ENCODE results near the gene GPR78.

Gene GPR78

DNA sequence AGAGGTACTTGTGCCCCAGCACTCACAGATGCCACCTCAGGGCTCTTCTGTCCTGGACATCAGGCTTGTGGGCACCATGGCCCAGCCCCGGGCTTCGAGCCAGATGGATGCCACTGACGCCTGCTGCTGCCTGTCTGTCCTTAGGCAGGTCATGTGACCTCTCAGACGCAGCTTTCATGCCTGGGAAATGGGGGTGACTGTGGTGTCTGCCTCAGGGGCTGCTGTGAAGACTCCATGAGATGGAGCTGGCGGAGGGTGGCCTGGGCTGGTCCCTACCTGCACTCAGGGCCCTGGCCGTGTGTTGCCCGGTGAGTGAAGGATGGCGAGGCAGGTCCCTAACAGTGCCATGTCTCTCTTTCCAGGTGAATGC is 18.9 kb downstream of the GPR78 start:
- no peaks in the 10 kb centered on the region for H3K27me3 ChIP-seq (ENCODE audit: insufficient read depth, low read length, poor library complexity)
- no peaks in the 10 kb centered on the region for H3K36me3 ChIP-seq (ENCODE audit: insufficient read depth, low read length)
- DNase-seq (no peak), ATAC-seq (ENCODE audit: insufficient read depth, low read depth) (no peak)
- no peak overlapping the region for H2AFZ ChIP-seq (ENCODE audit: low read depth, low read length)
- H3K79me2 ChIP-seq (ENCODE audit: insufficient read depth, low read length) = no peaks in the 10 kb centered on the region
- H3K9ac ChIP-seq (ENCODE audit: low read depth, low read length) = no peak overlapping the region
- no peaks in the 10 kb centered on the region for H3K9me3 ChIP-seq (ENCODE audit: insufficient read depth, low read length, severe bottlenecking)
- no peak overlapping the region for H3K4me2 ChIP-seq (ENCODE audit: insufficient read depth, low read length)
- no peak overlapping the region for H3K27ac ChIP-seq (ENCODE audit: low read length)
- no peaks in the 10 kb centered on the region for H3K4me1 ChIP-seq (ENCODE audit: insufficient read depth, low read length)
- H4K20me1 ChIP-seq (ENCODE audit: insufficient read depth, low read length) = peaks cover 7% of the 10 kb centered on the region
- H3K4me3 ChIP-seq (ENCODE audit: low read depth in 1 of 2, low read length in 2 of 2) = no peak overlapping the region
- no peak for TF ChIP-seq CTCF (IDR thresholded peaks at IDR 0.05; ENCODE audit: borderline replicate concordance, extremely low read depth, low read length, poor library complexity, severe bottlenecking)

DNA sequence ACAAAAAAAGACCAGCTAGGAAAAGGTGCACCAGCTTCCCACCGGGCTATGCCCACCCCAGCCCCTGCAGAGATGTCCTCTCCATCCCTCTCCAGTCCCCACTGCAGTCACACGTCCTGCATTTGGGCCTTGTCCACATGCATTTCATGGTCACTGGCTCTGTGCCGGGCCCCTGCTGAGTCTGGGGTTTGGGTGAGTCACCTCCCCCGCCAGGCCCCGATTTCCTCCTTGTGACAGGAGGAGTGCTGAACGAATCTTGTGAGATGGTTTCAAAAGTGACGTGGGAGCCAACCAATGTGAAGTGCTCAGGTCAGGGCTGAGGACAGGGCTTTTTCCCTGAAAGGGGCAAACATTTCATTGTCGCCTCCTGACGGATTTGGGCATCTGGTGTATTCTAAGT is 19.5 kb downstream of the GPR78 start:
- H3K4me2 ChIP-seq (ENCODE audit: insufficient read depth, low read length) = no peak overlapping the region

GRCh38 chr4:8600266-8600665 is 20.1 kb downstream of the GPR78 start:
- no peaks in the 10 kb centered on the region for H3K4me1 ChIP-seq (ENCODE audit: insufficient read depth, low read length)
- H3K4me2 ChIP-seq (ENCODE audit: insufficient read depth, low read length) = no peak overlapping the region
- no peaks in the 10 kb centered on the region for H3K9me3 ChIP-seq (ENCODE audit: insufficient read depth, low read length, severe bottlenecking)
- H3K27me3 ChIP-seq (ENCODE audit: insufficient read depth, low read length, poor library complexity) = no peaks in the 10 kb centered on the region
- H3K27ac ChIP-seq (ENCODE audit: low read length) = no peak overlapping the region
- no peak overlapping the region for H3K9ac ChIP-seq (ENCODE audit: low read depth, low read length)
- peaks cover 6% of the 10 kb centered on the region for H4K20me1 ChIP-seq (ENCODE audit: insufficient read depth, low read length)
- H3K4me3 ChIP-seq (ENCODE audit: low read depth in 1 of 2, low read length in 2 of 2) = no peak overlapping the region
- no peaks in the 10 kb centered on the region for H3K36me3 ChIP-seq (ENCODE audit: insufficient read depth, low read length)
- no peak for TF ChIP-seq CTCF (IDR thresholded peaks at IDR 0.05; ENCODE audit: borderline replicate concordance, extremely low read depth, low read length, poor library complexity, severe bottlenecking)
- TF ChIP-seq EZH2 (IDR thresholded peaks at IDR 0.05; ENCODE audit: borderline replicate concordance, low read depth, low read length, severe bottlenecking) = no peak
- DNase-seq (no peak), ATAC-seq (ENCODE audit: insufficient read depth, low read depth) (no peak)
- no peak overlapping the region for H2AFZ ChIP-seq (ENCODE audit: low read depth, low read length)
- no peaks in the 10 kb centered on the region for H3K79me2 ChIP-seq (ENCODE audit: insufficient read depth, low read length)

More for the DNA sequence above, 19.5 kb downstream of the GPR78 start:
- Histone ChIP-seq H3K9ac (ENCODE audit: low read depth, low read length) (no peak overlapping the region), H3K4me3 (ENCODE audit: low read depth in 1 of 2, low read length in 2 of 2) (no peak overlapping the region), H3K79me2 (ENCODE audit: insufficient read depth, low read length) (no peaks in the 10 kb centered on the region), H3K36me3 (ENCODE audit: insufficient read depth, low read length) (no peaks in the 10 kb centered on the region), H3K27me3 (ENCODE audit: insufficient read depth, low read length, poor library complexity) (no peaks in the 10 kb centered on the region), H3K4me1 (ENCODE audit: insufficient read depth, low read length) (no peaks in the 10 kb centered on the region), H4K20me1 (ENCODE audit: insufficient read depth, low read length) (peaks cover 6% of the 10 kb centered on the region), H2AFZ (ENCODE audit: low read depth, low read length) (no peak overlapping the region), H3K9me3 (ENCODE audit: insufficient read depth, low read length, severe bottlenecking) (no peaks in the 10 kb centered on the region), H3K27ac (ENCODE audit: low read length) (no peak overlapping the region)
- TF ChIP-seq EZH2 (IDR thresholded peaks at IDR 0.05; ENCODE audit: borderline replicate concordance, low read depth, low read length, severe bottlenecking) = no peak
- TF ChIP-seq CTCF (IDR thresholded peaks at IDR 0.05; ENCODE audit: borderline replicate concordance, extremely low read depth, low read length, poor library complexity, severe bottlenecking) = no peak
- DNase-seq (no peak), ATAC-seq (ENCODE audit: insufficient read depth, low read depth) (no peak)

DNA sequence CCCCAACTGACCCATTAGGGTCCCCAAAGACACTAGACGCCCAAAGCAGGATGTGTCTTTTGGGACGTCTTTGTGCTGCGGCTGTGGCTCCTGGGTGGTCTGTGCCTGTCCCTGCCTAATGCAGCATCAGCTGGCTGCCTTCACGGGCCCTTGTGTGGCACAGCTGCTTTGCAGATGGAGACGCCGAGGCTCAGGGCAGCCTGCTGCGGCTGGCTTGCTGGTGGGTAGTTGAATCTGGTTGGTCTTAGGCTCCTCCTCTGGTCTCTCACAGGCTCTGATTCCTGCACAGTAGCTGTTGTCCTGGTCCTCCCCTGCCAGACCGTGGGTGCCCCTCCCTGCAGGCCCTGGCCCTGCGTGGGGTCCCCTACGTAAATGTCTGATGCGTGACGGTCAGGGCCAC is 20.5 kb downstream of the GPR78 start:
- Histone ChIP-seq H3K4me2 (ENCODE audit: insufficient read depth, low read length) (no peak overlapping the region), H3K9me3 (ENCODE audit: insufficient read depth, low read length, severe bottlenecking) (no peaks in the 10 kb centered on the region), H4K20me1 (ENCODE audit: insufficient read depth, low read length) (peaks cover 6% of the 10 kb centered on the region), H3K36me3 (ENCODE audit: insufficient read depth, low read length) (no peaks in the 10 kb centered on the region), H3K4me3 (ENCODE audit: low read depth in 1 of 2, low read length in 2 of 2) (no peak overlapping the region), H3K4me1 (ENCODE audit: insufficient read depth, low read length) (no peaks in the 10 kb centered on the region), H2AFZ (ENCODE audit: low read depth, low read length) (no peak overlapping the region), H3K79me2 (ENCODE audit: insufficient read depth, low read length) (no peaks in the 10 kb centered on the region), H3K27ac (ENCODE audit: low read length) (no peak overlapping the region), H3K9ac (ENCODE audit: low read depth, low read length) (no peak overlapping the region), H3K27me3 (ENCODE audit: insufficient read depth, low read length, poor library complexity) (no peaks in the 10 kb centered on the region)
- TF ChIP-seq CTCF (IDR thresholded peaks at IDR 0.05; ENCODE audit: borderline replicate concordance, extremely low read depth, low read length, poor library complexity, severe bottlenecking) (no peak), EZH2 (IDR thresholded peaks at IDR 0.05; ENCODE audit: borderline replicate concordance, low read depth, low read length, severe bottlenecking) (no peak)
- ATAC-seq (ENCODE audit: insufficient read depth, low read depth) = no peak
- DNase-seq = no peak

Measured in DND-41 (cell line).